ENCODE data around the gene RPS15. TPM values are rescaled to one million over a fixed set of nuclear protein-coding genes. Genes with fewer than 3 reads are reported as not detected.

RPS15 gene
- total and polyA plus RNA-seq, 9 of the 15 experiments (the other 6 are each of a cell fraction or from before 2014, with no cell fraction given): 605 to 2,791 (median 957) TPM

DNA sequence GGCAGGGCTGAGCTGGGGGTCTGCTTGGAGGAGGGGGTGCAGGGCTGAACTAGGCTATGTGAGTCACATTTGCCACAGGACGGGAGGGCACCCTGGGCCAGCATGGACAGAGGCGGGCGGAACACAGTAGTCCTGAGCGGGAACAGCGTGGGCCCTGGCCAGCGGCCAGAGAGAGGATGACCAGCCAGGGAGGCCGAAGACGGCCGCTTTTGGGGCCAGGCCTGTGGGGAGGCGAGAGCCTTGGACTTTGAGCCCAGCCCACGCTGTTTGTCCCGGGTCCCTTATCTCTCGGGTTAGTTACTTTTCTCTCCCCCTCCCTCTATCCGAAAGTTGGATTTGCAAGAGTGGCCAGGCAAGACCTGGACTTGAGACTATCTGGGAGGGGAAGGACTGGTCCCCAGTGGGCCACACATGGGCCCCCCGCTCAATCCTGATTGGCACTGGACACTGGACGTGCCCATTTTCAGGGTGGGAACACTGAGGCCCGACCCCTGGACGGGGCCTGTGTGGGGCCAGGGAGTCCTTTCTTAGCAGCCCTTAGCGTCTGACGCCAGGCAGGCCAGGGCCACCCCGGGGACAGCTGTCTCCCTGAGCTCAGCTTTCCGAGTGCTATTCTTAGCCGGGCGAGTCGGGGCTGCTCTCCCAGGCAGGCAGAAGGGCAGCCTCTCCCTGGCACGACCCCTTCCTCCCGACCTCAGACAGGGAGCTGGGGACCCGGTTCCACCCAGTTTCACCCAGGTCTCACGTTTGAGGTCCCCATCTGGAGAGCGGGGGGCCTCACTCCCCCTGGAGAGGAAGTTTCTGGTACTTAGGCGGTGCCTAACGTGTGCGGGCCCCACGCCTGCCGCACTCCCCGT, 37.7 kb upstream of the RPS15 start (continued):
- TF ChIP-seq BRF1 (IDR thresholded peaks at IDR 0.05; ENCODE audit: borderline replicate concordance, extremely low read depth, insufficient read length): no peak
- TF ChIP-seq, protein P1, sequence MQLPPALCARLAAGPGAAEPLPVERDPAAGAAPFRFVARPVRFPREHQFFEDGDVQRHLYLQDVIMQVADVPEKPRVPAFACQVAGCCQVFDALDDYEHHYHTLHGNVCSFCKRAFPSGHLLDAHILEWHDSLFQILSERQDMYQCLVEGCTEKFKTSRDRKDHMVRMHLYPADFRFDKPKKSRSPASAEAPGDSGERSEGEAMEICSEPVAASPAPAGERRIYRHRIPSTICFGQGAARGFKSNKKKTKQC (CRISPR knock-in tag; IDR thresholded peaks at IDR 0.05): no peak; the same call in 1 of the 2 replicates
- TF ChIP-seq RNF2 (IDR thresholded peaks at IDR 0.05): no peak
- TF ChIP-seq ZBTB33 (CRISPR knock-in tag; IDR thresholded peaks at IDR 0.05): no peak
- TF ChIP-seq, protein P2, sequence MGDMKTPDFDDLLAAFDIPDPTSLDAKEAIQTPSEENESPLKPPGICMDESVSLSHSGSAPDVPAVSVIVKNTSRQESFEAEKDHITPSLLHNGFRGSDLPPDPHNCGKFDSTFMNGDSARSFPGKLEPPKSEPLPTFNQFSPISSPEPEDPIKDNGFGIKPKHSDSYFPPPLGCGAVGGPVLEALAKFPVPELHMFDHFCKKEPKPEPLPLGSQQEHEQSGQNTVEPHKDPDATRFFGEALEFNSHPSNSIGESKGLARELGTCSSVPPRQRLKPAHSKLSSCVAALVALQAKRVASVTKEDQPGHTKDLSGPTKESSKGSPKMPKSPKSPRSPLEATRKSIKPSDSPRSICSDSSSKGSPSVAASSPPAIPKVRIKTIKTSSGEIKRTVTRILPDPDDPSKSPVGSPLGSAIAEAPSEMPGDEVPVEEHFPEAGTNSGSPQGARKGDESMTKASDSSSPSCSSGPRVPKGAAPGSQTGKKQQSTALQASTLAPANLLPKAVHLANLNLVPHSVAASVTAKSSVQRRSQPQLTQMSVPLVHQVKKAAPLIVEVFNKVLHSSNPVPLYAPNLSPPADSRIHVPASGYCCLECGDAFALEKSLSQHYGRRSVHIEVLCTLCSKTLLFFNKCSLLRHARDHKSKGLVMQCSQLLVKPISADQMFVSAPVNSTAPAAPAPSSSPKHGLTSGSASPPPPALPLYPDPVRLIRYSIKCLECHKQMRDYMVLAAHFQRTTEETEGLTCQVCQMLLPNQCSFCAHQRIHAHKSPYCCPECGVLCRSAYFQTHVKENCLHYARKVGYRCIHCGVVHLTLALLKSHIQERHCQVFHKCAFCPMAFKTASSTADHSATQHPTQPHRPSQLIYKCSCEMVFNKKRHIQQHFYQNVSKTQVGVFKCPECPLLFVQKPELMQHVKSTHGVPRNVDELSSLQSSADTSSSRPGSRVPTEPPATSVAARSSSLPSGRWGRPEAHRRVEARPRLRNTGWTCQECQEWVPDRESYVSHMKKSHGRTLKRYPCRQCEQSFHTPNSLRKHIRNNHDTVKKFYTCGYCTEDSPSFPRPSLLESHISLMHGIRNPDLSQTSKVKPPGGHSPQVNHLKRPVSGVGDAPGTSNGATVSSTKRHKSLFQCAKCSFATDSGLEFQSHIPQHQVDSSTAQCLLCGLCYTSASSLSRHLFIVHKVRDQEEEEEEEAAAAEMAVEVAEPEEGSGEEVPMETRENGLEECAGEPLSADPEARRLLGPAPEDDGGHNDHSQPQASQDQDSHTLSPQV (IDR thresholded peaks at IDR 0.05): no peak
- TF ChIP-seq ZNF175 (CRISPR knock-in tag; IDR thresholded peaks at IDR 0.05; ENCODE audit: low read depth): no peak
- no peak for TF ChIP-seq HNRNPK (IDR thresholded peaks at IDR 0.05; ENCODE audit: low read depth, low read length, poor library complexity, severe bottlenecking)
- TF ChIP-seq, protein P3, sequence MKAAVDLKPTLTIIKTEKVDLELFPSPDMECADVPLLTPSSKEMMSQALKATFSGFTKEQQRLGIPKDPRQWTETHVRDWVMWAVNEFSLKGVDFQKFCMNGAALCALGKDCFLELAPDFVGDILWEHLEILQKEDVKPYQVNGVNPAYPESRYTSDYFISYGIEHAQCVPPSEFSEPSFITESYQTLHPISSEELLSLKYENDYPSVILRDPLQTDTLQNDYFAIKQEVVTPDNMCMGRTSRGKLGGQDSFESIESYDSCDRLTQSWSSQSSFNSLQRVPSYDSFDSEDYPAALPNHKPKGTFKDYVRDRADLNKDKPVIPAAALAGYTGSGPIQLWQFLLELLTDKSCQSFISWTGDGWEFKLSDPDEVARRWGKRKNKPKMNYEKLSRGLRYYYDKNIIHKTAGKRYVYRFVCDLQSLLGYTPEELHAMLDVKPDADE (conservative IDR thresholded peaks at IDR 0.05; ENCODE audit: control insufficient read depth, low read depth, low read length): no peak
- peak; percentile 99 for TF ChIP-seq BCOR (IDR thresholded peaks at IDR 0.05)
- TF ChIP-seq RBM34 (IDR thresholded peaks at IDR 0.05; ENCODE audit: borderline replicate concordance, insufficient read depth, low read length): no peak
- 0 out of 2 replicates have a peak, but pooled peaks have one; percentile 38 for TF ChIP-seq MEF2D (tag; conservative IDR thresholded peaks at IDR 0.05; ENCODE audit: low read depth)
- TF ChIP-seq, protein P4, sequence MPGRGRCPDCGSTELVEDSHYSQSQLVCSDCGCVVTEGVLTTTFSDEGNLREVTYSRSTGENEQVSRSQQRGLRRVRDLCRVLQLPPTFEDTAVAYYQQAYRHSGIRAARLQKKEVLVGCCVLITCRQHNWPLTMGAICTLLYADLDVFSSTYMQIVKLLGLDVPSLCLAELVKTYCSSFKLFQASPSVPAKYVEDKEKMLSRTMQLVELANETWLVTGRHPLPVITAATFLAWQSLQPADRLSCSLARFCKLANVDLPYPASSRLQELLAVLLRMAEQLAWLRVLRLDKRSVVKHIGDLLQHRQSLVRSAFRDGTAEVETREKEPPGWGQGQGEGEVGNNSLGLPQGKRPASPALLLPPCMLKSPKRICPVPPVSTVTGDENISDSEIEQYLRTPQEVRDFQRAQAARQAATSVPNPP (IDR thresholded peaks at IDR 0.05; ENCODE audit: borderline replicate concordance, insufficient read depth, insufficient read length): no peak
- TF ChIP-seq ETV1 (tag; conservative IDR thresholded peaks at IDR 0.05; ENCODE audit: low read depth): no peak

Measured in K562 (cell line).